ENCODE measurements around the gene MSMB. TPM values are rescaled to one million over a fixed set of nuclear protein-coding genes. Genes with fewer than 3 reads are reported as not detected.

MSMB gene
- total and polyA plus RNA-seq, 8 donors: 19.0 to 130 (median 53.5) TPM; not detected in 4

- DNase-seq: peak in 1 of 2 donors; percentile 22
- no peak overlapping the region for H3K27ac ChIP-seq
- H3K36me3 ChIP-seq: no peaks in the 10 kb centered on the region
- intact Hi-C loops (cut with DNase I; ENCODE audit: low total_unique reads): no loop called here
- H3K4me3 ChIP-seq: no peak overlapping the region
- peaks cover 0 to 4% (median 0%) of the 10 kb centered on the region in 3 donors for H3K27me3 ChIP-seq
- WGBS, 5 donors: 33 to 60% (median 53%) methylated on average over 5 of the region's 5 CpGs
- TF ChIP-seq POLR2A (IDR thresholded peaks at IDR 0.05): no peak
- TF ChIP-seq POLR2AphosphoS5 (IDR thresholded peaks at IDR 0.05): no peak
- TF ChIP-seq EP300 (IDR thresholded peaks at IDR 0.05): no peak
- no peak for TF ChIP-seq CTCF (IDR thresholded peaks at IDR 0.05)
- H3K9me3 ChIP-seq: no peaks in the 10 kb centered on the region
- H3K4me1 ChIP-seq: no peaks in the 10 kb centered on the region
These were observed 46.5 kb upstream of the MSMB start for GRCh38 chr10:46092524-46093081.

- peaks cover 0 to 4% (median 0%) of the 10 kb centered on the region in 3 donors for H3K27me3 ChIP-seq
- no peaks in the 10 kb centered on the region for H3K4me1 ChIP-seq
- TF ChIP-seq CTCF (IDR thresholded peaks at IDR 0.05) (no peak), POLR2A (IDR thresholded peaks at IDR 0.05) (no peak), POLR2AphosphoS5 (IDR thresholded peaks at IDR 0.05) (no peak), EP300 (IDR thresholded peaks at IDR 0.05) (no peak)
- no peaks in the 10 kb centered on the region for H3K9me3 ChIP-seq
- DNase-seq: no peak
- WGBS, 5 donors: 72 to 81% (median 78%) methylated on average over 8 to 12 of the region's 12 CpGs
- H3K36me3 ChIP-seq: no peaks in the 10 kb centered on the region
- H3K27ac ChIP-seq: no peak overlapping the region
- intact Hi-C loops (cut with DNase I; ENCODE audit: low total_unique reads): no loop called here
- H3K4me3 ChIP-seq: no peak overlapping the region
These were observed 45.9 kb upstream of the MSMB start for GRCh38 chr10:46091828-46092523.

GRCh38 chr10:46091080-46091827, 45.2 kb upstream of the MSMB start:
- WGBS, 5 donors: 69 to 89% (median 75%) methylated on average over 6 to 9 of the region's 9 CpGs
- intact Hi-C loops (cut with DNase I; ENCODE audit: low total_unique reads): no loop called here

More at GRCh38 chr10:46091080-46091827, 45.2 kb upstream of the MSMB start:
- Histone ChIP-seq H3K9me3 (no peaks in the 10 kb centered on the region), H3K36me3 (no peaks in the 10 kb centered on the region), H3K4me3 (no peak overlapping the region), H3K27ac (no peak overlapping the region), H3K27me3 (peaks cover 0 to 4% (median 0%) of the 10 kb centered on the region in 3 donors), H3K4me1 (no peaks in the 10 kb centered on the region)
- DNase-seq: peak in 1 of 2 donors; percentile 22
- TF ChIP-seq POLR2AphosphoS5 (IDR thresholded peaks at IDR 0.05) (no peak), EP300 (IDR thresholded peaks at IDR 0.05) (no peak), CTCF (IDR thresholded peaks at IDR 0.05) (no peak), POLR2A (IDR thresholded peaks at IDR 0.05) (no peak)

Measured in stomach (tissue), 9 donors.